GM23338 (cell line): ENCODE measurements around the gene CAPN7. TPM values are rescaled to one million over a fixed set of nuclear protein-coding genes. Genes with fewer than 3 reads are reported as not detected.

Experiments
- CREB1 ChIP-seq: fragments of 250-450 bp; sonication (Bioruptor Pico); IDR thresholded peaks from 2 replicates; pipeline ENCODE4 v1.5.0; 2020; ENCODE audit warnings: low read depth, mild to moderate bottlenecking, moderate library complexity
- CTCF ChIP-seq, 2 experiments: fragments of 200-600 bp in 1 of 2; sonication (generic) in 1 of 2; conservative IDR thresholded peaks; 2 replicates each; pipeline versions ENCODE4 v1.5.1 to v1.6.1; 2016 to 2017; ENCODE audit warnings: antibody characterized with exemption in 2 of 2, low read depth in 2 of 2, mild to moderate bottlenecking in 2 of 2, moderate library complexity in 1 of 2
- ETS1 ChIP-seq: IDR thresholded peaks from 2 replicates; pipeline ENCODE4 v1.6.1; 2016; ENCODE audit warnings: antibody characterized with exemption
- EZH2phosphoT487 ChIP-seq: fragments of 200-600 bp; sonication (generic); IDR thresholded peaks from one replicate; pipeline ENCODE4 v1.8.1; 2018; ENCODE audit warnings: antibody characterized with exemption; ENCODE audit not compliant: unreplicated experiment
- JUNB ChIP-seq: IDR thresholded peaks from one replicate; pipeline ENCODE4 v1.6.1; 2016; ENCODE audit warnings: antibody characterized with exemption; ENCODE audit not compliant: unreplicated experiment
- NANOG ChIP-seq: IDR thresholded peaks from 2 replicates; pipeline ENCODE4 v1.6.1; 2016; ENCODE audit warnings: antibody characterized with exemption, borderline replicate concordance
- POLR2AphosphoS5 ChIP-seq: IDR thresholded peaks from 2 replicates; pipeline ENCODE4 v1.6.1; 2016; ENCODE audit warnings: antibody characterized with exemption, low read depth
- REST ChIP-seq: IDR thresholded peaks from one replicate; pipeline ENCODE4 v1.6.1; 2018; ENCODE audit warnings: antibody characterized with exemption; ENCODE audit not compliant: unreplicated experiment
- STAT1 ChIP-seq: IDR thresholded peaks from one replicate; pipeline ENCODE4 v1.6.1; 2016; ENCODE audit warnings: antibody characterized with exemption; ENCODE audit not compliant: unreplicated experiment
- ZNF462 ChIP-seq: fragments of 250-450 bp; sonication (Bioruptor Pico); IDR thresholded peaks from 2 replicates; pipeline ENCODE4 v1.5.0; 2020; ENCODE audit warnings: mild to moderate bottlenecking, moderate library complexity
- polyA plus RNA-seq: library from polyadenylated mRNA; unstranded; fragments of >200 nt; fragmentation: Nextera tagmentation; extraction: Ambion mirVana; gene quantifications from 2 replicates; pipeline ENCODE4 v1.2.1, GENCODE V29; 2016
- total RNA-seq: library from RNA; depleted of rRNA; stranded (reverse); fragments of >200 nt; shearing (Covaris generic); gene quantifications from 2 replicates; pipeline ENCODE4 v1.2.3, GENCODE V29; 2014

Gene CAPN7
- total and polyA plus RNA-seq, 2 experiments from 2014 or later: 9.9 to 18.1 TPM

- no peak for TF ChIP-seq ZNF462
- TF ChIP-seq CREB1: no peak
- TF ChIP-seq REST: no peak
- TF ChIP-seq NANOG: no peak
- no peak for TF ChIP-seq ETS1
- TF ChIP-seq POLR2AphosphoS5: no peak
- no peak for TF ChIP-seq CTCF (conservative IDR thresholded peaks at IDR 0.05; ENCODE audit: low read depth in 2 of 2)
- TF ChIP-seq STAT1: no peak
- TF ChIP-seq JUNB: no peak
- no peak for TF ChIP-seq EZH2phosphoT487
Measured at GRCh38 chr3:15164340-15164739, 41.7 kb upstream of the CAPN7 start (continued).
